HEK293 (cell line): Measurements from ENCODE around the gene ARHGEF28.

Source experiments
- CTCF ChIA-PET: fragments of 350-600 bp; formaldehyde crosslinking; extraction: SDS; loops from one replicate; lab custom pipeline; 2021; ENCODE audit warnings: antibody characterized with exemption; lab: Yijun Ruan, JAX
- POLR2A ChIA-PET: fragments of 300-600 bp; formaldehyde crosslinking; extraction: SDS; loops from one replicate; lab custom pipeline; 2020; ENCODE audit warnings: antibody characterized with exemption, inconsistent platforms; lab: Yijun Ruan, JAX
- H3K27ac ChIP-seq: fragments of 200-500 bp; sonication (Bioruptor generic); 2 replicates; pipeline ENCODE4 v1.5.1; 2014; ENCODE audit warnings: low read depth, low read length, control low read depth, inconsistent platforms; ENCODE audit errors: extremely low read depth
- H3K36me3 ChIP-seq, 2 experiments: fragments of 200-500 bp in 1 of 2; sonication (Bioruptor generic) in 1 of 2; 1 replicate in 1 of 2; 2 replicates in 1 of 2; pipeline ENCODE4 v1.5.1; 2014 to 2017; ENCODE audit warnings: inconsistent platforms in 2 of 2, low read length in 2 of 2; ENCODE audit not compliant: control insufficient read depth in 2 of 2, insufficient read depth in 1 of 2
- H3K4me1 ChIP-seq: fragments of 200-500 bp; sonication (Bioruptor generic); 2 replicates; pipeline ENCODE4 v1.5.1; 2014; ENCODE audit warnings: mild to moderate bottlenecking, low read length, inconsistent platforms; ENCODE audit not compliant: control insufficient read depth, insufficient read depth
- H3K4me3 ChIP-seq: 2 replicates; pipeline ENCODE4 v1.5.1; 2011; ENCODE audit warnings: low read depth, mild to moderate bottlenecking, control low read depth, low read length, moderate library complexity
- H3K9me3 ChIP-seq: fragments of 200-500 bp; sonication (Bioruptor generic); 2 replicates; pipeline ENCODE4 v1.5.1; 2014; ENCODE audit warnings: low read depth, low read length, inconsistent platforms; ENCODE audit not compliant: control insufficient read depth, insufficient read depth
- ELK4 ChIP-seq: IDR thresholded peaks from 2 replicates; pipeline ENCODE4 v1.6.1; 2011; ENCODE audit warnings: mild to moderate bottlenecking, low read depth, low read length, borderline replicate concordance
- RBAK ChIP-seq: fragments of 450-650 bp; formaldehyde crosslinking; IDR thresholded peaks from 2 replicates; pipeline ENCODE4 v1.5.1; 2016; ENCODE audit warnings: missing biosample characterization, missing genetic modification characterization
- REPIN1 ChIP-seq: fragments of 450-650 bp; formaldehyde crosslinking; IDR thresholded peaks from 2 replicates; pipeline ENCODE4 v1.5.1; 2017; ENCODE audit warnings: missing biosample characterization, missing genetic modification characterization, low read depth
- SP3 ChIP-seq: fragments of 450-650 bp; formaldehyde crosslinking; IDR thresholded peaks from 2 replicates; pipeline ENCODE4 v1.5.1; 2016; ENCODE audit warnings: missing biosample characterization, missing genetic modification characterization
- ZBTB10 ChIP-seq: fragments of 450-650 bp; formaldehyde crosslinking; IDR thresholded peaks from 2 replicates; pipeline ENCODE4 v1.5.1; 2016; ENCODE audit warnings: missing biosample characterization, missing genetic modification characterization
- ZBTB49 ChIP-seq: fragments of 450-650 bp; formaldehyde crosslinking; IDR thresholded peaks from 2 replicates; pipeline ENCODE4 v1.5.1; 2016; ENCODE audit warnings: missing biosample characterization, missing genetic modification characterization, low read depth
- ZNF146 ChIP-seq: fragments of 450-650 bp; formaldehyde crosslinking; IDR thresholded peaks from 2 replicates; pipeline ENCODE4 v1.5.1; 2016; ENCODE audit warnings: missing biosample characterization, missing genetic modification characterization
- ZNF2 ChIP-seq: fragments of 450-650 bp; formaldehyde crosslinking; IDR thresholded peaks from 2 replicates; pipeline ENCODE4 v1.5.1; 2016; ENCODE audit warnings: missing biosample characterization, missing genetic modification characterization
- ZNF202 ChIP-seq: fragments of 450-650 bp; formaldehyde crosslinking; IDR thresholded peaks from 2 replicates; pipeline ENCODE4 v1.5.1; 2016; ENCODE audit warnings: missing biosample characterization, missing genetic modification characterization, borderline replicate concordance
- ZNF311 ChIP-seq: fragments of 450-650 bp; formaldehyde crosslinking; IDR thresholded peaks from 2 replicates; pipeline ENCODE4 v1.5.1; 2017; ENCODE audit warnings: missing biosample characterization, missing genetic modification characterization, borderline replicate concordance
- ZNF324 ChIP-seq: fragments of 450-650 bp; formaldehyde crosslinking; IDR thresholded peaks from 2 replicates; pipeline ENCODE4 v1.5.1; 2016; ENCODE audit warnings: missing biosample characterization, missing genetic modification characterization
- ZNF404 ChIP-seq: fragments of 450-650 bp; formaldehyde crosslinking; IDR thresholded peaks from 2 replicates; pipeline ENCODE4 v1.5.1; 2017; ENCODE audit warnings: missing biosample characterization, missing genetic modification characterization
- ZNF518A ChIP-seq: fragments of 450-650 bp; formaldehyde crosslinking; conservative IDR thresholded peaks from 2 replicates; pipeline ENCODE4 v1.5.1; 2016; ENCODE audit warnings: low read depth, missing biosample characterization, missing genetic modification characterization
- ZNF639 ChIP-seq: fragments of 450-650 bp; formaldehyde crosslinking; IDR thresholded peaks from 2 replicates; pipeline ENCODE4 v1.5.1; 2016; ENCODE audit warnings: missing biosample characterization, missing genetic modification characterization

The ARHGEF28 gene

GRCh38 chr5:73623060-73623459 is 2.9 kb upstream of the ARHGEF28 start (continued):
- no peak for TF ChIP-seq ZBTB10 (tag by site-specific recombination)
- no peak for TF ChIP-seq RBAK
- TF ChIP-seq ZBTB49 (tag by site-specific recombination): no peak
- no peak for TF ChIP-seq ELK4
- TF ChIP-seq REPIN1 (tag by site-specific recombination): no peak
- no peak for TF ChIP-seq ZNF404 (tag by site-specific recombination)
- TF ChIP-seq ZNF146 (tag by site-specific recombination): no peak

GRCh38 chr5:73623901-73624404 is 2.0 kb upstream of the ARHGEF28 start:
- Histone ChIP-seq H3K4me1 (peaks cover 17% of the 10 kb centered on the region), H3K27ac (no peak overlapping the region), H3K4me3 (no peak overlapping the region), H3K9me3 (no peaks in the 10 kb centered on the region), H3K36me3 (no peaks in the 10 kb centered on the region)
- POLR2A ChIA-PET: interaction anchor here (0.7 kb wide), 1 partner anchor 171 kb away, joined by 3 read pairs; no protein-coding TSS in a partner anchor
- CTCF ChIA-PET: interaction anchor here (0.7 to 1.3 kb wide), 3 partner anchors 33 to 1315 kb away, joined by 3 to 4 read pairs (median 4); no protein-coding TSS in a partner anchor
- TF ChIP-seq ZNF324 (tag by site-specific recombination) (no peak), SP3 (no peak), ZNF639 (tag by site-specific recombination) (no peak), ZNF2 (tag by site-specific recombination) (no peak), ZNF518A (tag by site-specific recombination) (no peak), ZBTB49 (tag by site-specific recombination) (no peak), ZNF311 (no peak), ZNF202 (no peak)
